ELF-1 (cell line): ENCODE data around the gene KNCN.
A peak's percentile ranks its signal among the peaks of the same experiment; 100 is the strongest.

Source experiments
- DNase-seq: peaks from one replicate; pipeline ENCODE4 v3.0.0-alpha.2; 2016; ENCODE audit warnings: low read depth, low spot score

The KNCN gene

DNA sequence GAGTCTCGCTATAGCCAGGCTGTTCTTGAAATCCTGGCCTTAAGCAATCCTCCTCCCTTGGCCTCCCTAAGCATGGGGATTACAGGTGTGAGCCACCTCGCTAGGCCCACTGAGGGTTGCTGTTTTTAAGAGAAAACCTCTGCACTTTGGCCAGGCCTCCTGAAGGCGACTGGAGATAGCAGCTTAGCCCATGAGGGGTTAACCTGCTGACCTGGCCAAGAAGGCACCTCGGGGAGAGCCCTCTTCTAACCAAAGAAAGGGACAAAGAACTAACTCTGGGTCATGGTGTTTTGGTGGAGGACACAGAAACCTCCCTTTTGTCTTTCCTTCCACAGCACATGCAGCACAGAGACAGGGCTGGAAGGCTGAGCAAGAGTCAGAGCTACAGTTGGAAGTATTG lies 17.7 kb upstream of the KNCN start:
- DNase-seq, result no peak

DNA sequence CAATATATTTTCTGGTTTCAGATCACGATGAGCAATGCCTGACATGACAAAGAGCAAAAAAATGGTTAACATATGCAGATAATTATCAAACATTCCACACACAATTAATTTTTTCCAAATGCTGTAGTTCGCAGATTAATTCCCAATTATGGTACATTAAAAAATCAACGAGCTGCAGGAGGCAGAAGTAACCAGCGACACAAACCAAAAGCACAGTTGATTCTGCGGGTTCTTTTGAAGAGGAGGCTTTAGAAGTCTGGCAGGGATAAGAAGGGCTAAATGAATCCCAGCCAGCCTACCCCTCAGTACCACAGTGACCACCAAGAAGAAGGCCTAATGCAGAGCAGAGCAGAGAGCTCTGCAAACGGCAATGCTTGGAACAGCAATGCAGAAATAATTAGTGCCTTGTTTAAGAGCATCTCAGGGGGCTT lies 17.0 kb upstream of the KNCN start:
- no peak for DNase-seq

- no peak for DNase-seq
These were observed 11.9 kb upstream of the KNCN start for GRCh38 chr1:46563341-46563740.

GRCh38 chr1:46562498-46562897 lies 11.1 kb upstream of the KNCN start:
- no peak for DNase-seq

GRCh38 chr1:46558966-46559365 lies 7.5 kb upstream of the KNCN start:
- DNase-seq, result no peak

DNA sequence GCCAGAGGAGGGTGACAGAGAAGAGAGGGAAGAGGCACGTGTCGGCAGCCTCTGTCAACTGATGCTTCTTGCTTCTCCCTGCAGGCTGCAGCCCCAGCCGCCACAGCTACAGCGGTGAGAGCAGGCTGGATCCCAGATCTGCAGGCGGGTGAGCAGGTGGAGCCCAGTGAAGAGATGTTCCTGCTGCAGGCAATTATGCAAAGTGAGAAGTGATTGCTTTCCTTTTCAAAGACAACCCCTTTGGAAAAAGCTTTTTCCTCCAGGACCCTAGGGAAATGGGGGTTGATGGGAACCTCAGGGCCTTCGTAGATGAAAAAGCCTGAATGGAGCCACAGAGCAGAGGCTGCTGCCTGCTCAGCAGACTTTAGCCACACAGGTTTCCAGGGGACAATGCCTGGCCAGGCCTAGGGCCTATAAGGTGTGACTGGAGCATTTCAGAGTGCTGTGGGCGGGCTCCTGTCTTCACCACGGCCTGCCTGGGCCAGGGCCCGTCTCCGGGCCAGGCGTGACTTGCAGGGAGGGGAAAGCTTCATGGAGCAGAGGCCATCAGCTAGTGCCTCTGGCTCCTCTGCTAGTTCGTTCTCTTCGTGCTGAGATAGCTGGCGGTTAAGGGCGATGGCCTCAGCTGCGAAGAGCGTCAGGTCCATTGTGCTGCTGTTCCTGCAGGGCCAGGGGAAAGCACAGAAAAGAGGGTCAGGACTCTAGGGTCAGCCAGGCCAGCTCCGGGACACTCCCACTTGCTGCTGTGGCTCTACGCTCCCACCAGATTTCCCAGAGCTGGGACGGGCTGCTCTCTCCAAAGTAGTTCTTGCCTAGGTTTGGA lies 6.9 kb upstream of the KNCN start:
- peak; percentile 93 for DNase-seq

- DNase-seq, result no peak
These were observed 6.0 kb upstream of the KNCN start for GRCh38 chr1:46557403-46557802.

GRCh38 chr1:46556822-46557221 lies 5.4 kb upstream of the KNCN start:
- DNase-seq, result no peak

- DNase-seq, result no peak
These were observed 4.6 kb upstream of the KNCN start for GRCh38 chr1:46555826-46556619.

DNA sequence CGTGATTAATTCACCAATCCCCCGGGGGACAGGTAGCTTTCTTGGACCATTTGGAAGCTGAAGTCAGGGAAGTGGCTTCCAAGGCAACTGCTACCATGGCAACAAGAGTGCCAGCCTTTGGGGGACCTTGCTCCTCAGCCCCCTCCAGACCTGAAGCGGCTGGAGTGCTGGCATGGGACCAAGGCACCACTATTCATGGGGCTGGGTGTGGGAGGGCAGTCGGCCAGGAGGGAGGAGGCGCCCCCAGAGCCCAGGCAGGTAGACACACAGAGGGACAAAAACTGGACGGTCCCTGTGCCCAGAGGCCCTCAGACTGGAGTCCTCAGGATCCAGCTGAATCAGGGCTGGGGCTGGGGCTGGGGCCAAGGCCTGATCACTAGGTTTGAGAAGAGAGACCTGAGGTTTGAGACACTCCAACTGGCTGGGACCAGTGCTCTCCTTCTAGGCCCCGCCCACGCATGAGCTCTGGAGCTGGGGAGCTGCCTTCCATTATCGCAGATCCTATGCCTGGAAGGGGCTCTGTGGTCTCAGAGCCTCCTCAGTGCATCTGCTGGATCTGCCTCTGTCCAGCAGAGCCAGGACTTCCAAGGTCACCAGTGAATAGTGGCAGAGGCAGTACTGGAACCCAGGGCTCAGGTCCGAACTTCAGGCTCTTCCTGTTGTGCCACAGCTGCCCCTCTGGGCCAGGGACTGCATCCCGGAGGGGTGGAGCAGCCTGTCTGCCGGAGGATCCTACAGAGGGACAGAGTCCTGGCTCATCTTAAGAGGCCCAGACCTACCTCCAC lies 3.3 kb upstream of the KNCN start:
- no peak for DNase-seq

DNA sequence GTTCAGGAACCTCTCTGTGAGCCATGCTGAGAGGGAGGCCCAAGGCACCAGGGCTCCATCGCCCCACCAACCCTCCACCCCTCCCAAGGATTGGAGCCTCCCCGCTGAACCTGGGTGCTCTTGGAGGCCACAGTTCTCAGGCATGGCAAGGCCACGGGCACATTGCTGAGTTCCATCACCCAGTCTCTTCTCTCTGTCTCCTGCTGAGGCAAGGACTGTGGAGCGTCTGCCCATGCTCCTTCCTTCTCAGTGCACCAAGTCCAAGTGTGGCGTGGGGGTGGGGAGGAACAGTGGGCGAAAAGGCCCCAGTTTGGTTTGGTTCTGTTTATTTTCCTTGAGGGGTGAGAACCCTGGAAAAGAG lies 2.8 kb upstream of the KNCN start:
- DNase-seq, result no peak

- DNase-seq, result no peak
These were observed 2.1 kb upstream of the KNCN start for GRCh38 chr1:46553506-46553905.

DNA sequence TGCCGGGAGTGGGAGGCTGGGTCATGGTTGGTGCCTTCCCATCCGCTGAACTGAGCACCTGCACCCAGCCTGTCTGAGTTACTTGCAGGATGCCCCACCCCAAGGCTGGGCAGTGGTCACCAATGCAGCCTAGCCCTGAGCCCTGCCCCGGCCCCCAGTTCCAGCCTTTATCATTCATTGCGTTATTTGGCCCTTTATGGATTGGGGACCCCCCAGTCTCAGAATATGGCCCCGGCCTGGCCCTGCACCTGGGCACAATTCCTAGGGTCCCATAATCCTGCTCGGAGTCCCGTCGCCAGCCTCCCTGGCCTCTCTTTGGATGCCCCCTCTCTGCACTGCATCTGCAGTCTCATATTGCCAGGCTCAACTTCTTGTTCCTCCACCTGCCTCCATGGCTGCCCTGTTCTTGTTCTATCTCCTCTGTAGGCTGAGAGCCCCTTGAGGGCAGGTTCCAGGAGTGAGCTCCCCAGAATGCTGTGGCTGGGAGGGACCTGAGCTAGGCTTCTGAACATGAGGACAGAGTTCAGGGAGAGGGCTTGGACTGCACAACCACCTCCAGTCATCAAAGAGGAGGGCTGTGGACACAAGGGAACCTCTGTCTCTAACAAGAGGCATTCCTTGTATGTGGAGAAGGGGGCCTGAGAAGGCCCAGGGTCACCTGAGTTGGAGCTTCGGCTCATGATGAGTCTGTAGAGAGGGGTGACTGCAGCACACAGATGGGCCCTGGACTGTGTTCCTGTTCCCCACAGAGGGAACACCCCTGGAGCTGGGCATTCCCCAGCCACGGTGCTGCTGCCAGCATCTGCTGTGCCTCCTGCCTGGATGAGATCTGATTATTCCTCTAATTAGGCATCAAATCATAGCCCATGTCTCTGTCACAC lies 1.1 kb upstream of the KNCN start:
- DNase-seq, result no peak

DNA sequence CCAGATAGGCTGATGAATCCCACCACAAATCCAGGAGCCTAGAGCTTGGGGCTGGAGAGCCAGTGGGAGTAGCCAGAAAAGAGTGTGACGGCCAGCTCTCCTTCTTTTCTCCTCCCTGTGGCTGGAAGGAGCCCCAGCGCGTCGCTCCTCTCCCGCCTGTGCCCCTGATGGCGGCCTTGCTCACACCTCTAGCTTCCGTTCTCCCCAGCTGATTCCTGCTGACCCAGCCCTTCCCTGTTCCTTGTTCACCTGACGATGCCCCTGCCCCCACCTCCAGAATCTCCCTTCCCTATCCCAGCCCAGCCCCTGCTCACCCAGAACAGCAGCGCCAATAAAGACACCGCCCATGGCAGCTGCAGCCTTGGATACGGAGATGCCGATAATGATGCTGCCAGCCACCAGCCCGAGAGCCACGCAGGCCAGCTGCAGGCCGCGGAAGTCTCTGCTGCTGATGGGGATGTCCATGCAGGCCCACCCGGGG lies 656 bp downstream of the KNCN start:
- DNase-seq, result no peak

DNA sequence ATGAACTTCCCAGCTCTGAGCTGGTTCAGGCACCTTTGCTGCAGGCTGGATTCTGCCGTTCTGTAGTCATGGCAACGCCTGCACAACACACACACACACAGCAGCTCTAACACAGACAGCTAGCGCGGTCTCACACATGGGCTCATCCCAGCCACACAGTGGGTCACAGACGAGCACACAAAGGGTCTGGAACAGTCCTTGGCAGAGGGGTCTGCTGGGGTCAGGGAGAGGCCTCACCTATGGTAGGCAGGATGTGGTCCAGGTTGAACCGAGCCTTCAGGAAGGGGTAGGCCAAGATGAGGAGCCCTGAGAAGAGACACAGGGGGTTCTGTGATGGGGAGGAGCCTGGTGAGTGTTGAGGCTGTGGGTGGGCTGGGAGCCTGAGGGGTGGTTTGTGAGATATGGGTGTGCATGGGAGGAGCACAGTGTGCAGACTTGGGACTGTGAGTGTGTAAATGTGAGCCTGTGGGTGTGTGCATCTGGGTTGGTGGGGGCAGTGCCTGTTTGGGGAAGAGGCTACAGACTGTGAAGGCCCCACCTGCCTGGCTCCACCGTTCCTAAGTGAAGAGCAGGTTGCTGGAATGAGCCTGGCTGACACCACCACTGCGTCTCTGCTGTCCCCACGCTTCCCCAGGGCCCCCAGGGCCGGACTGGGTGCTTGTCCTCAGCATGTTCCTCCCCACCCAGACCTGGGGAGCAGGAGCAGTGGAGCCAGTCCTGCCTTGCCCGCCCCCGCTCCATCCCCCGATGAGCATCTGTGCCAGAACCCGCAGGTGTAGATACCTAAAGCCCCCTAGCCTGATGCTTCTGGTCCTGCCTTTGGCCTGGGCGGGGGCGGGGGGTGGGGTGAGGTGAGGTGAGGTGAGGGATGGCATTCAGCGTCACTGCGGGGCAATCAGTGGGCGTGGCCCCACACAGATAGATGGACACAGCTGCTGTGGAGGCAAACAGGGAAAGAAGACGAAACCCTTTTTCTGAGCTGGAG lies 1.5 kb downstream of the KNCN start:
- DNase-seq, result peak; percentile 72

DNA sequence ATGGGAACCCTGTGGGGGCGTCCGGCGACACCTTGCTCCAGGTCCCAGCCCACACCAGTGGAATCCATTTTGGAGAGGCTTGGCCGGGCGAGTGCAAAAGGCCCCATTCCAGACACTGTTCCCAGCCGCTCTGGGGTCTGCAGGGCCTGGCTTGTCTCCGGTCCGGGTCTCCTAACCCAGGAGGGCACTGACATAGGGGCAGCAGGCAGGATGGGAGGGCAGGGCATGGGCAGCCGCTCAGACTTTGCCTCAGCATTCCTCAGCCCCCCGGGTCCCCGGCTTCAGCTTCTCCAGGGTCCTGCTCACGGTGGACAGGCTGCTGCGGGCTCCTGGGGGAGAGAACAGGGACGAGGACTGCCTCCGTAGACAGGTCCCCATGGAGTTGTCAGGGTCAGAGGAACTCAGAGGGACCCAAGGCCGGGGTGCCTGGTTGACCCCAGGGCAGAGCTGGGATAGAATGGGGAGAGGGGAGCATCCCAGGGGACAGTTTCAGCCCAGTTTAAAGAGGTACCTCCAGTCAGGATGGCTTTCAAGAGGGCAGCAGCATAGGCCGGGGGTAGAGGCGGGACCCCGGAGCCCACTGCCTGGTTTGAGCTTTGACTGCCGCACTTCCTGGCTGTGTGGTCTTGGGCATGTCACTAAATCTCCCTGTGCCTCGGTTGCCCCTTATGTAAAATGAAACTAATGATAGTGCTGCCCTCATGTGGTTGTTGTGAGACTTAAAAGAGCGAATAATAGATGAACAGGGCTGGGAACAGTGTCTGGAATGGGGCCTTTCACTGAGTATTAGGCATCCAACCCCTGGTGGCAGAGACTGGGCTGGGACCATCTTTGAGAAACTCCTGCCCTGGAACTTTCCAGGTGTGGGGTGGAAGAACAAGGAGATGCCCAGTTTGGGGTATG lies 3.7 kb downstream of the KNCN start:
- DNase-seq, result peak; percentile 54

- no peak for DNase-seq
These were observed 5.2 kb downstream of the KNCN start for GRCh38 chr1:46546210-46546609.

- DNase-seq, result no peak
These were observed 5.7 kb downstream of the KNCN start for GRCh38 chr1:46545784-46546183.
